ENCODE data around the gene OR5L1. TPM values are rescaled to one million over a fixed set of nuclear protein-coding genes. Genes with fewer than 3 reads are reported as not detected.

The OR5L1 gene
- total RNA-seq, 4 donors from 2014 or later = not detected

DNA sequence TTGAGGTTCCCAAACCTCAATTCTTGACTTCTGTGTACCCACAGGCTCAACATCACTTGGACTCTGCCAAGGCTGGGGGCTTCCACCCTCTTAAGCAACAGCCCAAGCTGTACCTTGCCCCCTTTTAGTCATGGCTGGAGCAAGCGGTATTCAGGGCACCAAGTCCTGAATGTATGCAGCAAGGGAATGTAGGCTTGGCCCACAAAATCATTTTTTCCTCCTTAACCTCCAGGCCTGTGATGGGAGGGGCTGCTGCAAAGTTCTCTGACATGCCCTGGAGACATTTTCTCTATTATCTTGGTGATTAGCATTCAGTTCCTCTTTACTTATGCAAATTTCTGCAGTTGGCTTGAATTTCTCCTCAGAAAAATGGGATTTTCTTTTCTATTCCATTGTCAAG lies 4.9 kb upstream of the OR5L1 start:
- Histone ChIP-seq H3K36me3 (no peaks in the 10 kb centered on the region), H3K4me1 (no peaks in the 10 kb centered on the region), H3K4me3 (no peak overlapping the region), H3K9me3 (peaks cover 0 to 22% (median 0%) of the 10 kb centered on the region in 3 donors), H3K27me3 (no peaks in the 10 kb centered on the region), H3K27ac (no peak overlapping the region)
- no peak for TF ChIP-seq POLR2A (IDR thresholded peaks at IDR 0.05)
- TF ChIP-seq, protein P1, sequence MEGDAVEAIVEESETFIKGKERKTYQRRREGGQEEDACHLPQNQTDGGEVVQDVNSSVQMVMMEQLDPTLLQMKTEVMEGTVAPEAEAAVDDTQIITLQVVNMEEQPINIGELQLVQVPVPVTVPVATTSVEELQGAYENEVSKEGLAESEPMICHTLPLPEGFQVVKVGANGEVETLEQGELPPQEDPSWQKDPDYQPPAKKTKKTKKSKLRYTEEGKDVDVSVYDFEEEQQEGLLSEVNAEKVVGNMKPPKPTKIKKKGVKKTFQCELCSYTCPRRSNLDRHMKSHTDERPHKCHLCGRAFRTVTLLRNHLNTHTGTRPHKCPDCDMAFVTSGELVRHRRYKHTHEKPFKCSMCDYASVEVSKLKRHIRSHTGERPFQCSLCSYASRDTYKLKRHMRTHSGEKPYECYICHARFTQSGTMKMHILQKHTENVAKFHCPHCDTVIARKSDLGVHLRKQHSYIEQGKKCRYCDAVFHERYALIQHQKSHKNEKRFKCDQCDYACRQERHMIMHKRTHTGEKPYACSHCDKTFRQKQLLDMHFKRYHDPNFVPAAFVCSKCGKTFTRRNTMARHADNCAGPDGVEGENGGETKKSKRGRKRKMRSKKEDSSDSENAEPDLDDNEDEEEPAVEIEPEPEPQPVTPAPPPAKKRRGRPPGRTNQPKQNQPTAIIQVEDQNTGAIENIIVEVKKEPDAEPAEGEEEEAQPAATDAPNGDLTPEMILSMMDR (IDR thresholded peaks at IDR 0.05) = no peak
- WGBS, 2 donors = 89 to 100% methylated on average over 1 of the region's 1 CpG
- DNase-seq = no peak
- intact Hi-C loops (cut with DNase I) = no loop called here

DNA sequence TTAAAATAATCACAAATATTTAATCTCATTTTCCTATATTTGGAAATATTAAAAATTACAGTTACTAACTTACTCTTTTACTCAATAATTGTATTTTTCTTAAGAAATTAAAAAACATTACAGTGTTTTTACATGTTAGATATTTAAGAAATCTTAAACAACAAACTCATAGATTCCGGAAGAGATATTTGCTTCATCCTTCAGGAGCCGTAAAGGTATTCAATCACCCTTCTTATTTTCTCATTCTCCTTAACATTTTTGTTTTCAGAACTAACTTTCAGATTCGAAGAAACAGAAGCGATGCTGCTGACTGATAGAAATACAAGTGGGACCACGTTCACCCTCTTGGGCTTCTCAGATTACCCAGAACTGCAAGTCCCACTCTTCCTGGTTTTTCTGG lies 8.2 kb downstream of the OR5L1 start, which contains the start of gene OR5D18:
Gene OR5D18, plus strand, starts transcription at position 301 of the 400 bp plus-strand sequence. Its CDS starts 0 bp downstream, at position 301.
- Histone ChIP-seq H3K27me3 (no peaks in the 10 kb centered on the region), H3K4me3 (no peak within 1 kb of the TSS), H3K36me3 (no peaks in the 10 kb centered on the region), H3K4me1 (no peaks in the 10 kb centered on the region), H3K9me3 (no peaks in the 10 kb centered on the region), H3K27ac (no peak within 1 kb of the TSS)
- DNase-seq = no peak
- TF ChIP-seq, protein P1 (IDR thresholded peaks at IDR 0.05) = no peak
- no peak for TF ChIP-seq POLR2A (IDR thresholded peaks at IDR 0.05)
- WGBS, 2 donors = 78 to 85% methylated on average over 5 of the region's 5 CpGs
- intact Hi-C loops (cut with DNase I) = no loop called here

DNA sequence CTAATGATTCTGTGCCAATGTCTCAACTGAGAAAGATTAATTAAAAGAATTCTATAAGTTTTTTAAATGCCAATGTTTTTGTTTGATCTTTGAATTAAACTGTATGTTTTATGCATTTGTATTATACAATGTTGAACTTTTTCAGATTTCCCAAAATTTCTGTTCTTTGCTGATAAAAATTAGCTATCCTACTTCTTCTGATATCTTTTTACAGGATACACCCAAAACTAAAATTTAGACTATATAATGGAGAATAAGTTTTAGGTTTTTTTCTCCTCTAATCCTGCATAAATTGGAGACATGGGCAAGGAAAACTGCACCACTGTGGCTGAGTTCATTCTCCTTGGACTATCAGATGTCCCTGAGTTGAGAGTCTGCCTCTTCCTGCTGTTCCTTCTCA lies 15.8 kb downstream of the OR5L1 start, which contains the start of gene OR5L2:
Gene OR5L2, plus strand, starts transcription at position 301 of the 400 bp plus-strand sequence. Its CDS starts 0 bp downstream, at position 301.
- DNase-seq = no peak
- intact Hi-C loops (cut with DNase I) = no loop called here
- Histone ChIP-seq H3K27me3 (no peaks in the 10 kb centered on the region), H3K9me3 (no peaks in the 10 kb centered on the region), H3K4me3 (no peak within 1 kb of the TSS), H3K36me3 (no peaks in the 10 kb centered on the region), H3K27ac (no peak within 1 kb of the TSS), H3K4me1 (no peaks in the 10 kb centered on the region)
- no peak for TF ChIP-seq POLR2A (IDR thresholded peaks at IDR 0.05)
- TF ChIP-seq, protein P1 (IDR thresholded peaks at IDR 0.05) = no peak

DNA sequence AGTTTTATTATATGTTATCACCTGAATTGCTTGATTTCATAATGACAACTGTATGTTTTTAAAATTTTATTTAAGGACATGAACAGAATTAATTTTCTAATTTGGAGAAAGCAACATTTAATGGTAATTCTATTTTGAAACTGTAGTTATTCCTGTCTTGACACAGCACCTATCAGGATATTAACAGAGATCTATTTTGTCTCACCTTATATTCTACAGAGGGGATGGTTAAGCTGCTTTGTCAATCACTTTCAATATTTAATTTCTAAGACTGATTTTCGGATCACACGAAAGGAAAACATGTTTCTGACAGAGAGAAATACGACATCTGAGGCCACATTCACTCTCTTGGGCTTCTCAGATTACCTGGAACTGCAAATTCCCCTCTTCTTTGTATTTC lies 27.3 kb downstream of the OR5L1 start, which contains the start of gene OR5D16:
Gene OR5D16, plus strand, starts transcription at position 301 of the 400 bp plus-strand sequence. Its CDS starts 0 bp downstream, at position 301.
- intact Hi-C loops (cut with DNase I) = no loop called here
- Histone ChIP-seq H3K36me3 (no peaks in the 10 kb centered on the region), H3K27ac (no peak within 1 kb of the TSS), H3K9me3 (no peaks in the 10 kb centered on the region), H3K27me3 (no peaks in the 10 kb centered on the region), H3K4me3 (no peak within 1 kb of the TSS), H3K4me1 (no peaks in the 10 kb centered on the region)
- no peak for DNase-seq
- 16 to 40% methylated on average over 3 of the region's 3 CpGs for WGBS, 2 donors
- TF ChIP-seq, protein P1 (IDR thresholded peaks at IDR 0.05) = no peak
- TF ChIP-seq POLR2A (IDR thresholded peaks at IDR 0.05) = no peak

DNA sequence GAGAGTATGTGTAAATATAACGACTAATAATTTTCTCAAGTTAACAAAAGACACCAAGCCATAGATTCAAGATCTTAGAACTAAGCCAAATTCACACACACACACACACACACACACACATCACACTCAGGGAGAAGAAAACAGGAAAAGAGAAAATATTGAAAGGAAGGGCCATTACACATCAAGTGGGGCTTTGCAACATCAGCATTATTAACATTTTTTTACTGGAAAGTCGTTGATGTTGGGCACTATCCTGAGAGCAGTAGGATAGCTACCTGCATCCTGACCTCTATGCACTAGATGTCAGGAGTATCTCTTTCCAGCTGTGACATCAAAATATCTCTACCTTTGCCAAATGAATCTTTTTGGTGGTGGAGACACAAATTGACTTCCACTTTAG lies 36.3 kb downstream of the OR5L1 start:
- WGBS, 2 donors = 30 to 31% methylated on average over 2 of the region's 2 CpGs
- H3K4me1 ChIP-seq = no peaks in the 10 kb centered on the region
- TF ChIP-seq, protein P1 (IDR thresholded peaks at IDR 0.05) = no peak
- TF ChIP-seq POLR2A (IDR thresholded peaks at IDR 0.05) = no peak

More for the DNA sequence above, 36.3 kb downstream of the OR5L1 start:
- intact Hi-C loops (cut with DNase I) = no loop called here
- no peaks in the 10 kb centered on the region for H3K9me3 ChIP-seq
- H3K4me3 ChIP-seq = no peak overlapping the region
- no peak for DNase-seq
- no peaks in the 10 kb centered on the region for H3K27me3 ChIP-seq
- H3K36me3 ChIP-seq = no peaks in the 10 kb centered on the region
- H3K27ac ChIP-seq = no peak overlapping the region
